NCI-H2107 treated with DMSO at 0.1 percent for 48 hours (cell line): ENCODE results near the gene PNRC2.
A peak's percentile ranks its signal among the peaks of the same experiment; 100 is the strongest.

ENCODE experiments used
- DNase-seq: peaks from one replicate; lab custom pipeline; 2025; ENCODE audit not compliant: unreplicated experiment; lab: John Stamatoyannopoulos, UW

Gene PNRC2

GRCh38 chr1:23959461-23960290 is at the start of gene PNRC2:
Gene PNRC2 (plus strand): TSS chr1:23959828. CDS start chr1:23961458, 1,630 bp downstream.
- peak; percentile 89 for DNase-seq

DNA sequence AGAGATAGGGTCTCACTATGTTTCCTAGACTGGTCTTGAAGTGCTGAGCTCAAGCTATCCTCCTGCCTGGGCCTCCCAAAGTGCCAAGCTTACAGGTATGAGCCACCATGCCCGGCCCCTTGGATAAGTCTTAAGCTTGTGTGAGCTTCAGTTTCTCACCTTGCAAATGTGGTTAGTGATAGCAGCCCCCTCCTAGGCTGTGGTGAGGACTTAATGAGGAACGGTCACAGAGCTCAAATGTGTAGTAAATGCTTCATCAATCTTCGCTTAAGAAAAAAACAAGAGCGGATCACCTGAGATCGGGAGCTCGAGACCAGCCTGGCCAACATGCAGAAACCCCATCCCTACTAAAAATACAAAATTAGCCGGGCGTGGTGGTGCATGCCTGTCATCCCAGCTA is 49.5 kb upstream of the PNRC2 start:
- DNase-seq, result no peak

GRCh38 chr1:23910553-23911246 is 48.9 kb upstream of the PNRC2 start:
- DNase-seq, result no peak

DNA sequence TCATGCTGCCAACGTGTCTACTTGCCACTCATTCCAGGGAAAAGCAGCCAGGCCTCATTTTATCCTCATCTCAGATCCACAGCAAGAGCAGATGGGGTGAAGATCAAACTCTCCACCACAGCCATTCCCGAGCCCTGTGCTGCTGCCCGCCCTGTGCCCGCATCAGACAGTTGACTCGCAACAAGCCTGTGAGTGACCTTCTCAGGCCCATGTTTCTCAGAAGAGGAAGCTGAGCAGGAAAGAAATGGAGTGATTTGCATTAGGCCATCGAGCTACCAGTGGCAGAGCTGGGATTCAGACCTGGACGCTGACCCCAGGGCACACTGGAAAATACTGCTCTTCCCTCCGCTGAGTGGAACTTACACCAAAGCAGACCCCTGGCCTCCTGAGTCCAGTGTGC is 47.7 kb upstream of the PNRC2 start:
- DNase-seq, result no peak

DNA sequence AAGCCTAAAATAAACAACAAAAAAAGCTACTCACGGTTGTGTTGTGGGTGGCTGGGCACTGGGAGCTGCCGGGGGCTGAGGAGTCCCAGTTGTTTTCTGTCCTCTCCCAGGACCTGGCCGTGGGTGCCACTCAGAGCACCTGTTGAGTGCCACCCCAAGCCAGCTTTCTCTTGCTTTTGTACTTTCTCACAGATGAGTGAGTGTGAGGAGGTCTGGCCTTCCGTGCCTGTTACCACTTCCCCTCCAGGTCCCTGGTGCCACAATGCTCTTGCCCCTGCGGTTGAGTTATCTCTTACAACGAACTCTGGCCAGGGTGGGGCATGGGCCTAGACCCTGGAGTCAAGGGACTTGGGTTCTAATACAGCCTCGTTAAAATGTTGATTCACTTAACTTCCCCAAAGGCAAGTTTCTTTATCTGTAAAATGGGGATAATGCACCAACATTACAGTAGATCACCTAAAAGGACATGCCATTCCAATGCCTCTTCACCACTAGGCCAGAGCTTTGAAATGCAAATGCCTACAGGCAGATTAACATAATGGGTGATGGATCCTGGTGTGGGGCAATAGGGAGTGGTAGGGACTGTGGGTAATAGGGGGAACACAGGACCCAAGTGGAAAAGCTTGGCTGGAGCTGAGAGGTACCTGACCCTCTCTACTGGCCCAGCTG is 46.3 kb upstream of the PNRC2 start, which contains the start of gene CNR2:
TSS of gene CNR2 (minus strand) at position 151 of the 669 bp plus-strand sequence. CDS start 37,745 bp downstream, outside the sequence.
- no peak for DNase-seq

DNA sequence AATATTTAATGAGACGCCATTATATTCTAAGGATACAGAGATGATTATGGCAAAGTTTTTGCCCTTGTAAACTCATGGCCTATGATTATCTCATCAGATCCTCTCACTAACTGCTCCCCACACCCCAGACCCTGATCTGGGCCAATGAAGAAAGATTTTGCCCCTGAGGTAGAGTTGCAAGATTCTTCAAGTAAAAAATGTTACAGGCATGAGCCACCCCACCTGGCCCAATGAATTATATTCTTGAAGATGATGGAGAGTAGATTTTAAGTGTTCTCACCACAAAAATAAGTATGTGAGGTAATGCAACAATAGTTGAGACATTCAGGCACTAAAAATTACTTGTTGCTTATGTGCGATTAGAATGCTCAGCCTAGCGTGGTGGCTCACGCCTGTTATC is 44.7 kb upstream of the PNRC2 start:
- DNase-seq, result no peak

DNA sequence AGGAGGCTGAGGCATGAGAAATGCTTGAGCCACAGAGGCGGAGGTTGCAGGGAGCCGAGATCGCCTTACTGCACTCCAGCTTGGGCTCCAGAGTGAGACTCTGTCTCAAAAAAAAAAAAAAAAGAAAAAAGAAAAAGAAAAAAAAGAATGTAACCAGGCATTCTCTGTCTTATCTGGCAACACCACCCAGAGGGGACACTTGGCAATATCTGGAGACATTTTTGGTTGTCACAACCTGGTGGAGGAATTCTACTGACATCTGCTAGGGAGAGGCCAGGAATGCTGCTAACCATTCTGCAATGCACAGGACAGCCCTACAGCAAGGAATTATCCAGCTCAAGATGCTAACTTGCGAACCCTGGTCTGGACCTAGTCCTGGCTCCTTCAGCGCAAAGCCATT is 44.2 kb upstream of the PNRC2 start:
- DNase-seq, result no peak

GRCh38 chr1:23916209-23917131 is 43.2 kb upstream of the PNRC2 start:
- peak; percentile 20 for DNase-seq

DNA sequence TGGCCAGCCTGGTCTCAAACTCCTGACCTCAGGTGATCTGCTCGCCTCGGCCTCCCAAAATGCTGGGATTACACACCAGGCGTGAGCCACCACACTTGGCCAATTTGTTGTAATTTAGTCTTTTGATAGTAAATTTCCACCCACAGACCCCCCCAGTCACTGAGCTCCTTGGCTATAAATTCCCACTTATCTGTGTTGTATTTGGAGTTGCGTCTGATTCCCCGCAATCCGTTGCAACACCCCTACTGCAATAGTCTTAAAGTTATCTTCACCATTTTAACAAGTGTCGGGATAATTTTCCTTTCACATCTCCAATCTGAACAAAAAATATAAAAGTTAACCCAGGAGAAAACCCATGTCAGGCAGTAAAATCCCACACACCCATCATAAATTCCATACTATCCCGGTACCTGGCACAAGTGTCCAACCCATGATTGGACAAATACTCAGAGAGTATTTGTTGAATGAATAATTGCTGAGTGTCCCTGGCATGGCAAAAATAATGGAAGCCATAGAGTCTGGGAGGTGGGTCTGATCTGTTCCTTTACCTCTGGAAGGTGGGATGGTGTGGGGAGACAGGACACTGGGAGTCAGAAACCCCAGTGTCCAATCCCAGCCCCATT is 37.2 kb upstream of the PNRC2 start:
- no peak for DNase-seq

- DNase-seq, result no peak
Measured at GRCh38 chr1:23923592-23924499, 35.8 kb upstream of the PNRC2 start.

- no peak for DNase-seq
Measured at GRCh38 chr1:23924601-23925000, 35.0 kb upstream of the PNRC2 start.

DNA sequence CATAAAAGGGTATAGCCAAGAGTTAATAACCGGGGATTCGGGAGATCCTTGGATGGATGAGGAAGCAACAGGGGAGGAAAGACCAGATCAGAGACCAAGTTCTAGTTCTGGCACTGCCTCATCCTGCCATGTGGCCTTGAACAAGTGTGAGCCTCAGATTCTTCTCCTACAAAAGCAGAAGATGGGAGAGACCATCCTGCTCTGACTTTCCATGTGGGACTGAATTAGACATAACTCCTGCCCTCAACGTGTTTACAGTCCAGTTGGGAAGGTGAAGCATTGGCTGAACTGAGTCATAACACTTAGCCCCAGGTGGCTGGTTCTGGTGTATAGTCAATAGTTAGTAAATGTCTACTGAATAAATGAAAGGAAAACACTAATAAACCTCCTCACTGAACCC is 34.3 kb upstream of the PNRC2 start:
- DNase-seq, result no peak

DNA sequence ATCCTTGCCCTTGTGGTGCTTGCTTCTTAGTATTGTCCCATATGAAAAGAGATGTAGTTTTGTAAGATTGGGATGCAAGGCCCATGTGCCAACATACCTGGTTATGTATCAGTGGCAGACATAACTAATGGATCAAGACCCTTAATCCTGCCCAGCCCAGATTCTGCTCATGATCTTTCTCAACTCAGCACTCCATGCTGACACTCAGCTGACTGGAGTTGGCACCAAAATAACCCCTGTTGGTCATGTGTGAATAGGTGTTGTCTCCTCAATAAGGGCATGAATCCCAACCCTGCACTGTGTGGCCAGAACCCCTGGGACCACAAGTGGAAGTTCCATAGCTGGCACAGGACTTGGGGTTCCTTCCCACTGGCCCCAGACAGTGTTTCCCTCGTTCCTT is 32.5 kb upstream of the PNRC2 start:
- DNase-seq, result no peak

GRCh38 chr1:23928789-23929188 is 30.8 kb upstream of the PNRC2 start:
- DNase-seq, result no peak

GRCh38 chr1:23930270-23930669 is 29.4 kb upstream of the PNRC2 start:
- no peak for DNase-seq

DNA sequence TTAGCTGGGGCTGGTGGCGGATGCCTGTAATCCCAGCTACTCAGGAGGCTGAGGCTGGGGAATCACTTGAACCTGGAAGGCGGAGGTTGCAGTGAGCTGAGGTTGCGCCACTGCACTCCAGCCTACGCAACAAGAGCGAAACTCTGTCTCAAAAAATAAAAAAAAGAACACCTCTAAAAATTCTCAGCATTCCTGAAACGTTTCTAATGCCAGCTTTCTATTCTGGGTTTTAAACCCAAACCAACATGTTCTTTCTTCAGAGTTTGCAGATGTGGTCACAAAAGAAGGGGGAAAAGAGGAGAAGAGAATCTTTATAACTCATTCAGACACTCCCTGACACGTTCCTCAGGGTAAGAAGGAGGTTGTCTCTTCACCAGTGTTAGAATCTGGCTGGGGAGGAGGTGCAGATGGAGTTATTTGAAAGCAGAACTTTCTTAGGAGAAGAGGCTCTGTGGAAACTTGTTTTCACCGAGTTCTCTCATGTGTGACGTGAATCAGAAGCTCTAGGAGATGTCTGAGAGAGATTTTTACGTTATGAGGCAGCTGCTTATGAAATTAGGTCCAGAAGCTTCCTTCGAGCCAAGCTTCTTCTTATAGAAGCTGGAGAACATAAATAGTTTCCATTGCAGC is 28.7 kb upstream of the PNRC2 start:
- no peak for DNase-seq

- DNase-seq, result no peak
Measured at GRCh38 chr1:23931491-23931880, 28.1 kb upstream of the PNRC2 start.

DNA sequence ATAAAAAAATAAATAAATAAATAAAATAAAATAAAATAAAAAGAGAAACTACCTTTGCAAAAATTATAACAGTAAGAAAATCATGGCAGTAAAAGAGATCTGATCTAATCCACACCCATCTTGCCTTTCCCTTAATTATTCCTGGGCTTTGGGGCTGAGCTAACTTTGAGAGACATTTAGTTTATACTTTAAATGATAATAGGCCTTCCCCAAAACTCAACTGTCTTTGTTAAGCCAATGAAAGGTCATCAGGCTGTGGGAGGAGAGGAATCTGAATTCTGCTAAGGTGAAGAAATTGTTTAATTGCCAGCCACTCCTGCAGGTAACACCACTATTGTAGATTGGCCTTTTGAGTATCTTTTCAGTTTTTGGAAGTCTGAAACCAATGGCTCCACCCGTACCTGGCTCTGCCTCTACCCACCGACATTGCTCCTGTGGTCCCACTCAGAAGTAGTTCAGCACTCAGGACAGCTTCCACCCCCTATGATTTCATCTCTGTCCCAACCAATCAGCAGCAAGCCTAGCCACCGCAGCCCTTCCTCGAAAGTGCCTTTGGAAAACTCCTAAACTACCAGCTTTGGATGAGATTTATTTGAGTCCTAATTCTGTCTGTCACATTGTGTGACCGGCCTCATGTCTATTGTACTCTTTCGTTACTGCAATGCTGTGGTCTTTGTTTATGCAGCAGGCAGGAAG is 23.0 kb upstream of the PNRC2 start:
- DNase-seq, result no peak
